GM21717 (cell line): ENCODE data around the gene RASGRF2.

ENCODE experiments used
- ATAC-seq: cut with Tn5 transposase; IDR thresholded peaks from one replicate; pipeline ENCODE4 v1.9.1; 2021; ENCODE audit warnings: mild to moderate bottlenecking, moderate library complexity; ENCODE audit not compliant: unreplicated experiment

Gene RASGRF2

GRCh38 chr5:81165493-81166119 is 205.4 kb downstream of the RASGRF2 start:
- ATAC-seq, result no peak

- ATAC-seq, result no peak
Observed at GRCh38 chr5:81166430-81166829, 206.3 kb downstream of the RASGRF2 start.

DNA sequence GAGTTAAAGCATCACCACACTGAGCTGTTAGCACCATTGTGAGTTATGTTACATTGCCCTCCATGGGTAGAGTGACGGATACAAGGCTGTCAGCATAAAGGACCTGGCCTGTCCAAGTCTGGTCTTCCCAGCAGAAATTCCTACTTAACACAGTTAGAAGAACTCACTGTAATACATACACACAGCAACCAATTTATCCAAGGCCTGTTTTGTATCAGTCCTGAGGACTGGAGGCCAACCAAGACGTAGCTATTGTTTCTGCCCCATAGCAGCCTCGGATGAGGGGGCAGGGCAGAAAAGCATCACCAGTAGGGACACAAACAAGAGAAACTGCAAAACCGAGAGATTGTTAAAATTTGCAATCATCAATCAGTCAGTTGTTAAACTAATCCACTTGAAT is 206.9 kb downstream of the RASGRF2 start:
- no peak for ATAC-seq

DNA sequence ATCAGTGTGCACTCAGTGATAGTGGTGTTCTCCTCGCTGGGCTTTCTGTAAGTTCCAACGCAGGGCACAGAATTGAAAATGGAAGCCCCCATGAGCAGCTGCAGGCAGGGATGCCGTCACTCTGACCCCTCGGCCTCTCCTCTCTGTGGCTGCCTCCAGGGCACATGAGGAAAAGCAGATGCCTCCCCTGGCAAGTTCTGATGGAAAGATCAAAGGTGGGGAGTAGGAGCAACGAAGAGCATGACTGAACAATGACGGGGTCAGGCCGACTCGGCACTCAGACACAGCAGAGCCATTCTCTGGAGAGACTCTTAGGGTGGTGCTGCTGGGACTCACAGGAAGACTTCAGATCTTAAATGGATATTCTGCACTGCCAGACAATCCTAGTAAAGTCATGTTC is 207.4 kb downstream of the RASGRF2 start:
- no peak for ATAC-seq

GRCh38 chr5:81169924-81170323 is 209.8 kb downstream of the RASGRF2 start:
- no peak for ATAC-seq

- ATAC-seq, result no peak
Observed at GRCh38 chr5:81171769-81172168, 211.6 kb downstream of the RASGRF2 start.

DNA sequence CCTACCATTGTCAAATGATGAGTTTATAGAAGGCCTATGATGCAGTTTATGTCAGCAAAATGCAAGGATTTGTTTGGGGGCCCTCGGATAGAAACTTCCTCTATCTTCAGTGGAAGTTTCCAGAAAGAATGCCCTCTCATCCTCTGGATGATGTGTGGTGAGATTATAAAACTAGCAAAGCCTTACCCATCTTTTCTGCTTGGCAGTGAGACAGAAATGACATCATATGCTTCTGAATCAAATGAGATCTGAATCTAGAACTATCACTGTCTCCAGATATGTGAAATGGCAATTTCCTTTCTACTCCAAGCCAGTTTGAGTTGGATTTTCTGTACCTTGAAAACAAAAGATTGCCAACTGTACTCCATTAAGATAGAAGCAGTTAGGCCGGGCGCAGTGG is 212.5 kb downstream of the RASGRF2 start:
- ATAC-seq, result no peak

DNA sequence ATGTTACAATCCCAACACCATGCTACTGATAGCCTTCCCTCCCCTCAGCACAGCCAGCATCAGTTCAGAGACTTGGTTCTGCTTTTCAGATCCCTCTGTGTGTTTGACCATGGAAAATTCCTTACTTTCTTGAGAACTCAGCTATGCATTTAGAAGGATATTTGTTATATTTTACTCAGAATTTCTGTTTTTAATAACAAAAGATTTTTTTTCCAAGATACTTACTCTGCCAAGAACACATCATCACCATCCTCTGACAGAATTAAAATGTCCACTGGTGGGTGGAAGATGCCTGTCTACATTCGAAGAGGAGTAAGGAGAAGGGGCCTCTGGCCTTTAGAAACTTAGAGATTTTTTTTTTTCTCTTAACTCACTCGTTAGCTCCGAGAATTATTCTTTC is 216.9 kb downstream of the RASGRF2 start:
- no peak for ATAC-seq

GRCh38 chr5:81179959-81180358 is 219.8 kb downstream of the RASGRF2 start:
- ATAC-seq, result no peak

DNA sequence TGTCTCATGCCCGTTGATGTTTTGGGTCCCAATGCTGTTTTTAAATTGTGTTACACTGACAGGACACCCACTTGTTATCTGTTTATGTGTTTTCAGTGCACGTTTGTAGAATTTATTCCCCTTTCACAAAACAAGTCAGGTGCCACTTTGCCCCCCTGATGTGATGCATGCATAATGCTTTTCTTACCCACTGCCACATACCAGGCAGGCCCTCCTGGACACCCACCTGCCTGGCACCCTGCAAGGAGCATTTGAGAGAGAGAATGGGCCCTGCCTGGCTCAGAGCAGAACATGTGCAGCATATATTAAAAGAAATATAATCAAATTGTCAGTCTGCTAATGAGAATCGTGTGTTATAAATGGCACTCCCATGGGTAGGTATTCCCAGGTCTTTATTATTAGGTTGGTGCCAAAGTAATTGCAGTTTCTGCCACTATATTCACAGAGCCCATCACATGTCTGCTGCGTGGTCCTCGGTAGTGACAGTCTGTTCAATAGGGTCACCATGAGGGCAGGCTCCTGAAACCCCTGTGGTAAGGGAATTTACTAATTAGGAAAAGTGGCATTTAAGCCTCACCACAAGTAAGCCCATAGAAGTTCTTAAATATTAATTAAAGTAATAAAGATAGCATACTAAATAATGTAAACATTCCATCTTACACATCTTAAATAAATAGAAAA is 220.8 kb downstream of the RASGRF2 start:
- no peak for ATAC-seq

GRCh38 chr5:81181576-81182316 is 221.6 kb downstream of the RASGRF2 start:
- no peak for ATAC-seq

- ATAC-seq, result no peak
Observed at GRCh38 chr5:81182396-81183390, 222.5 kb downstream of the RASGRF2 start.

DNA sequence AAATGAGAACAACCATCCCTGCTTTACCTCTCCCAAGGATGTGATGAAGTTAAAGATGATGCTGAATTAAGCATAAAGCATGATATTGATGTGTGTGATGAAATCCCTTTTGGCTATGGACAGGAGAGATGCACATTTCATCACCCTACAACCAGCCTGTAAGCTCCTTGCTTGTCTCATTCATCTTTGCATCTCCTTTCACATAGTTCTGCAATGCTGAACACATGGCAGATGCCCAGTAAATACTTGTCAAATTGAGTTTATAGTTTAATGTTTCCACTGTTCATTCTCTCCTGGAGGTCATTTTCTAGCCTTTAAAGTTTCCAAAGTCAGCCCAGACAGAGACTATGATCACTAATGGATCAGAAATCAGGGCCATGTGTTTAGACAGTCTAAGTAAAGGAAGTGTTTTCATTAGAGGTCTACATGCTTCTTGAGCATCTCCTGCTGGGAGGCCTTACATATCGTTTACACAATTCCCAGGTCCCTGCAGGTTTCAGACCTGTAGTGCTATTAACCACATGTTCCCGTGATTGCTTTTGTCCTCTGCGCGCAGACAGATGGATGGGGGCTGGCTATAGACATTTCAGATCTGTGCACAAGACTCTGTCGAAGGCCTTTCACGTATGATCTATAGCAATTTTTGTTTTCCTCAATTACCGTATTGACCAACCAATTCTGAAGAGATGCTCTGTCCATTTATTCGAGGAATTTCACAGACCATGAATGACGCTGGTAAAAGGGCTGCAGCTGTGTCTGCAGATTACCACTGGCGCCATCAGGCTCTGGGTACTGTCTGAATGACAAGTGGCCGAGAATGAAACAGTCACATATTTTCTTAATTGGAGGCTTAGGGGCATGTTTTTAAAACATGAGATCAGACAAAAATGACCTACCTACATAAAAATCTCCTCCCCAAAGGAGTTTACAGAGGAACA is 223.9 kb downstream of the RASGRF2 start:
- no peak for ATAC-seq

- ATAC-seq, result no peak
Observed at GRCh38 chr5:81184749-81185110, 224.6 kb downstream of the RASGRF2 start.

DNA sequence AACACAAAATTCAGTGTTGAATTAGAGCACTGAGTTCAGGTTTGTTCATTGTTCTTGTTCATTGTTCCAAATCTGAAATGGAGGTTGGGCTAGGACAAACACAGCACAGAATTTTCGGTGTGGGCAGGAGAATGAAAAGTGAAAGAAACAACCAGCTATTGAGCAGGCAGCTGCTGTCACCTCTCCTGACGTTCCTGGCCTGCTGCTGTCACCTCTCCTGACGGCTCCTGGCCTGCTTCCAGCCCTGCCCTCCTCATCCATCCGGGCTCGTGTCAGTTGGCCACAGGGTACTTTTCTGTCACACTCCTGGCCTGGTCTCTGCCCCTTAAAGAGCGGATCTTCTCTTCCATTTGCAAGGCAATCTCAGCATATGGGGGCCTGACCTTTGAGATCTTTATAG is 227.7 kb downstream of the RASGRF2 start:
- no peak for ATAC-seq

DNA sequence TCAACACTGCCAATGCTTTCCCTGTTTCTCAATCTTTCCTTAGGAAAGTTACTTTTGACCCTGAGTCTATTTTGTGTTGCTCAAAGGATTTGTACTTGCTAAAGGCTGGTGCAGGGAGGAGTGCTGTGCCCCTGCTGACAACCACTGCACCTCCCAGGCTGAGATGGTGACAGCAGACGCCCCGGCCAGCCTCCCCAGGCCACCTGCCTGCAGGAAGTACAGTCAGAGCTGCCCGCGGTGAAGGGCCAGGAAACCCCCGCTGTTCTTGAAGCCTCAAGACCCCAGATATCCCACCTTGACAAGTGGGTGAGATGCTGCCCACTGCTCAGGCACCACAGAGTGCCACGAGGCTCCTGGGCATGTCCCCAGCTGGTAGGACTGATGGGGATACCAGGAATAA is 228.8 kb downstream of the RASGRF2 start:
- ATAC-seq, result peak; percentile 46

DNA sequence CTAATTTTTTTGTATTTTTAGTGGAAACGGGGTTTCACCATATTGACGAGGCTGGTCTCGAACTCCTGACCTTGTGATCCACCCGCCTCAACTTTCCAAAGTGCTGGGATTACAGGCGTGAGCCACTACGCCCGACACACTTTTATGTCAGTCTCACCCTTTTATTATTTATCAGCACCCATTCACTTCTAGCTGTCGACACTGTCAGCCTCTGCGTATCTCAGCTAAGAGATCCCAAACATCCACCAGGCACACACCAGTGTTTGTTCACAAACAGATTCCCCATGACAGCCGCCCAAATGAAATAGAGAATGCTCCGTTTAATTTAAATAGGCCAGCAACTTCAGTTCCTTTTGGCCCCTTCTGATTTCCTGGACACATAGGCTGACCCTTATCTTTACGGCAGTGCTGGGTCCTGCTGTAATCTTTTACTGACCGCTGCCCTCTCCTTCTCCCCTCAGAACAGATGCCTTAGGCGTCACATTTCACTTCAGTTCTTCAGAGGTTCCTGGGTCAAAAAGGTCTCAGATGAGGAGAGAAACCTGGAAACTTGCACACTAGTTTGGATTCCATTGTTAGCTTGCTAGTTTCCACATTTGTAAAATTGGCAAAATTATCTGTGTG is 229.8 kb downstream of the RASGRF2 start:
- no peak for ATAC-seq

- ATAC-seq, result no peak
Observed at GRCh38 chr5:81191726-81192372, 231.7 kb downstream of the RASGRF2 start.

DNA sequence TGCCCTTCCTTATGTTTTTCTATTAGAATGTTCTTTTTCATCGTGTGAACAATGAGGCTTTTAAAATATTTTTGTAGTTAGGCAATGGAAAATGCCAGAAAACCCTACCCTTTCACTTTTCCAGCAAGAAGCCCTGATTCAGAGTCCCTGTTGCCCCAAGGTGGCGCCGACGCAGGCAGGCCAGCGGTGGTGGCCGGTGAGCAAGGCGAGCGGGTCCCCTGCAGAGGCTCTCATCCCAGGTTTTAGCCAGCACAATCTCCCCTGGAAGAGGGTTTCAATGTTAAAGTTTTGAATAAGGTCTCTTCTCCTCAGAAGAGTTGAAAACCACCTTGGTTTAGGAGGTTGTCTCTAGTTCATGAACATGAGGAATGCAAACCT is 232.2 kb downstream of the RASGRF2 start:
- ATAC-seq, result no peak
